SK-N-SH (cell line): ENCODE measurements around the gene CGN.

ENCODE experiments used
- CHD2 ChIP-seq: fragments of 150-350 bp; IDR thresholded peaks from 2 replicates; pipeline ENCODE4 v1.6.1; 2018; ENCODE audit warnings: low read length; ENCODE audit not compliant: partially characterized antibody
- CTCF ChIP-seq: fragments of 200-600 bp; sonication (generic); IDR thresholded peaks from 2 replicates; pipeline ENCODE4 v1.6.1; 2017; ENCODE audit warnings: antibody characterized with exemption, mild to moderate bottlenecking, moderate library complexity
- EP300 ChIP-seq, 2 experiments: IDR thresholded peaks; 2 replicates each; pipeline versions ENCODE4 v1.4.0 to v1.6.1; 2012; ENCODE audit warnings: borderline replicate concordance in 1 of 2, low read depth in 1 of 2, low read length in 1 of 2
- EZH2phosphoT487 ChIP-seq: fragments of 200-600 bp; sonication (generic); IDR thresholded peaks from 2 replicates; pipeline ENCODE4 v1.6.1; 2017; ENCODE audit warnings: low read depth, mixed run types, mild to moderate bottlenecking, antibody characterized with exemption, moderate library complexity, borderline replicate concordance
- REST ChIP-seq: IDR thresholded peaks from 2 replicates; pipeline ENCODE4 v1.6.1; 2012; ENCODE audit warnings: mild to moderate bottlenecking, low read depth, low read length, moderate library complexity
- RFX5 ChIP-seq: IDR thresholded peaks from 2 replicates; pipeline ENCODE4 v1.6.1; 2012; ENCODE audit warnings: mild to moderate bottlenecking, improper control_type of control experiment, low read length

- no peak for TF ChIP-seq REST
- no peak for TF ChIP-seq CTCF
- no peak for TF ChIP-seq RFX5
- TF ChIP-seq CHD2: no peak
- no peak for TF ChIP-seq EZH2phosphoT487
- no peak for TF ChIP-seq EP300 (IDR thresholded peaks at IDR 0.05; ENCODE audit: borderline replicate concordance in 1 of 2, low read depth in 1 of 2, low read length in 1 of 2)
Observed at GRCh38 chr1:151474745-151475144, 36.4 kb upstream of the CGN start.
